GM23338 (cell line): ENCODE results near the gene ATP5ME. TPM values are rescaled to one million over a fixed set of nuclear protein-coding genes. Genes with fewer than 3 reads are reported as not detected.
A peak's percentile ranks its signal among the peaks of the same experiment; 100 is the strongest.

ENCODE experiments used
- ATAC-seq: fragments of 200-7000 bp; cut with Tn5 transposase; 3 replicates; pipeline ENCODE4 v1.9.1; 2020
- DNase-seq: peaks from one replicate; pipeline ENCODE4 v3.0.0-alpha.2; 2015; ENCODE audit warnings: low spot score
- H2AFZ ChIP-seq: fragments of 200-600 bp; sonication (generic); 2 replicates; pipeline ENCODE4 v1.8.0; 2016; ENCODE audit warnings: antibody characterized with exemption, mild to moderate bottlenecking, moderate library complexity
- H3F3A ChIP-seq: fragments of 200-600 bp; sonication (generic); replicated peaks from 2 replicates; pipeline ENCODE4 v1.8.0; 2017; ENCODE audit warnings: antibody characterized with exemption, mixed run types, low read depth
- H3K27ac ChIP-seq: fragments of 200-600 bp; sonication (generic); 2 replicates; pipeline ENCODE4 v1.6.1; 2016; ENCODE audit warnings: low read depth
- H3K27me3 ChIP-seq: fragments of 200-600 bp; sonication (generic); 2 replicates; pipeline ENCODE4 v1.8.0; 2016; ENCODE audit warnings: mild to moderate bottlenecking, mixed run types, moderate library complexity; ENCODE audit not compliant: insufficient read depth
- H3K36me3 ChIP-seq: fragments of 200-600 bp; sonication (generic); 2 replicates; pipeline ENCODE4 v1.8.0; 2016; ENCODE audit warnings: mild to moderate bottlenecking; ENCODE audit not compliant: insufficient read depth
- H3K4me1 ChIP-seq: fragments of 200-600 bp; sonication (generic); 2 replicates; pipeline ENCODE4 v1.8.0; 2016; ENCODE audit warnings: mild to moderate bottlenecking, moderate library complexity; ENCODE audit not compliant: insufficient read depth
- H3K4me2 ChIP-seq: fragments of 200-600 bp; sonication (generic); 2 replicates; pipeline ENCODE4 v1.7.1; 2017; ENCODE audit warnings: mixed run types
- H3K4me3 ChIP-seq: fragments of 200-600 bp; sonication (generic); 2 replicates; pipeline ENCODE4 v1.6.1; 2016; ENCODE audit warnings: mixed run types
- H3K79me2 ChIP-seq: fragments of 200-600 bp; sonication (generic); replicated peaks from 2 replicates; pipeline ENCODE4 v1.8.0; 2017; ENCODE audit warnings: mild to moderate bottlenecking; ENCODE audit not compliant: insufficient read depth
- H3K9me2 ChIP-seq: fragments of 200-600 bp; sonication (generic); 2 replicates; pipeline ENCODE4 v1.8.0; 2017; ENCODE audit not compliant: insufficient read depth
- H4K20me1 ChIP-seq: fragments of 200-600 bp; sonication (generic); replicated peaks from 2 replicates; pipeline ENCODE4 v1.8.0; 2017; ENCODE audit warnings: mild to moderate bottlenecking; ENCODE audit not compliant: insufficient read depth
- H3K27ac Mint-ChIP-seq: 2 replicates; pipeline ENCODE4 v1.8.0; 2020; ENCODE audit warnings: inconsistent platforms, mild to moderate bottlenecking, moderate library complexity, mixed read lengths
- H3K27me3 Mint-ChIP-seq: 3 replicates; pipeline ENCODE4 v1.8.0; 2022; ENCODE audit warnings: low read depth, mild to moderate bottlenecking, moderate library complexity, mixed read lengths, inconsistent platforms; ENCODE audit not compliant: insufficient read depth, poor library complexity
- H3K36me3 Mint-ChIP-seq: 3 replicates; pipeline ENCODE4 v1.8.0; 2021; ENCODE audit warnings: low read depth, mild to moderate bottlenecking, inconsistent platforms, moderate library complexity, mixed read lengths
- H3K4me1 Mint-ChIP-seq: 3 replicates; pipeline ENCODE4 v1.8.0; 2020; ENCODE audit warnings: mild to moderate bottlenecking, inconsistent platforms, mixed read lengths
- H3K4me3 Mint-ChIP-seq: 3 replicates; pipeline ENCODE4 v1.8.0; 2021; ENCODE audit warnings: moderate library complexity, mild to moderate bottlenecking, inconsistent platforms, mixed read lengths
- H3K9me3 Mint-ChIP-seq: 3 replicates; pipeline ENCODE4 v1.8.0; 2020; ENCODE audit warnings: moderate library complexity, mild to moderate bottlenecking, inconsistent platforms, mixed read lengths
- CREB1 ChIP-seq: fragments of 250-450 bp; sonication (Bioruptor Pico); IDR thresholded peaks from 2 replicates; pipeline ENCODE4 v1.5.0; 2020; ENCODE audit warnings: low read depth, mild to moderate bottlenecking, moderate library complexity
- CTCF ChIP-seq, 2 experiments: fragments of 200-600 bp in 1 of 2; sonication (generic) in 1 of 2; conservative IDR thresholded peaks; 2 replicates each; pipeline versions ENCODE4 v1.5.1 to v1.6.1; 2016 to 2017; ENCODE audit warnings: antibody characterized with exemption in 2 of 2, low read depth in 2 of 2, mild to moderate bottlenecking in 2 of 2, moderate library complexity in 1 of 2
- EZH2 ChIP-seq: fragments of 200-600 bp; sonication (generic); IDR thresholded peaks from one replicate; pipeline ENCODE4 v1.8.0; 2017; ENCODE audit warnings: antibody characterized with exemption, mild to moderate bottlenecking, low read depth; ENCODE audit not compliant: unreplicated experiment
- JUNB ChIP-seq: IDR thresholded peaks from one replicate; pipeline ENCODE4 v1.6.1; 2016; ENCODE audit warnings: antibody characterized with exemption; ENCODE audit not compliant: unreplicated experiment
- STAT1 ChIP-seq: IDR thresholded peaks from one replicate; pipeline ENCODE4 v1.6.1; 2016; ENCODE audit warnings: antibody characterized with exemption; ENCODE audit not compliant: unreplicated experiment
- ZNF114 ChIP-seq: fragments of 250-450 bp; sonication (Bioruptor Pico); IDR thresholded peaks from 2 replicates; pipeline ENCODE4 v1.5.0; 2020; ENCODE audit warnings: mild to moderate bottlenecking, moderate library complexity
- polyA plus RNA-seq: library from polyadenylated mRNA; unstranded; fragments of >200 nt; fragmentation: Nextera tagmentation; extraction: Ambion mirVana; gene quantifications from 2 replicates; pipeline ENCODE4 v1.2.1, GENCODE V29; 2016
- total RNA-seq: library from RNA; depleted of rRNA; stranded (reverse); fragments of >200 nt; shearing (Covaris generic); gene quantifications from 2 replicates; pipeline ENCODE4 v1.2.3, GENCODE V29; 2014
- TF ChIP-seq, protein P1 (sequence below): fragments of 250-450 bp; sonication (Bioruptor Pico); IDR thresholded peaks from 2 replicates; pipeline ENCODE4 v1.5.0; 2020; ENCODE audit warnings: mild to moderate bottlenecking, moderate library complexity
- TF ChIP-seq, protein P2 (sequence below): IDR thresholded peaks from 2 replicates; pipeline ENCODE4 v1.6.1; 2016; ENCODE audit warnings: antibody characterized with exemption

The ATP5ME gene
- total and polyA plus RNA-seq, 2 experiments from 2014 or later = 60.5 to 2,021 TPM

DNA sequence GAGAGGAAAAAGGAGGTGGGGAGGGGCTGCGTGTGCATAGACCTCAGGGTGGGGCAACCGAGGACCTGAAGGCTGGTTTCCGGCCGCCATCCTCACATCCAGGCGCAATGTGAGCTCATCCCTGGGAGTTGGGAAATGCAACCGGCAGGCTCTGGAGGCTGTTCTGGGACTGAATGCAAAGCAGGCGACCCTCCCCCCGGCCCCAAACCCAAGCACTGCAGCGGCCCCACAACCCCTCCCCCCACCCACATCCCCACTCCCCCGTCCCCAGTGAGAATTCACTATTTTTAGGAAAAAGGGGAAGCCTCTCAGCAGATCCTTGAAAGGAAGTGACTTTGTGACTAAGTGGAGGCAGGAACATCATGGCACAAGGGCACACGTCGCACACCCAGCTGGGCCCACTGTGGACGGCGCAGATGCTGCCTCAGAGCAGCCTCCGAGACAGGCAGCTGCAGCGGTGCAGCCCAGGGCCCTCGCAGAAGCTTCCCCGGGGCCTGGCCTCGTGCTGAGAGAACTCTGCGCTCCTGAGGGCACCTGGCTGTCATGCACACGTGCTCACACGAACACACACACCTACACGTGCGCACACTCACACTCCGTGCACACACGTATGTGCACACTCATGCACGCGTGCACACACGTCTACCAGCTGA, 50.0 kb downstream of the ATP5ME start (continued):
- TF ChIP-seq, protein P1, sequence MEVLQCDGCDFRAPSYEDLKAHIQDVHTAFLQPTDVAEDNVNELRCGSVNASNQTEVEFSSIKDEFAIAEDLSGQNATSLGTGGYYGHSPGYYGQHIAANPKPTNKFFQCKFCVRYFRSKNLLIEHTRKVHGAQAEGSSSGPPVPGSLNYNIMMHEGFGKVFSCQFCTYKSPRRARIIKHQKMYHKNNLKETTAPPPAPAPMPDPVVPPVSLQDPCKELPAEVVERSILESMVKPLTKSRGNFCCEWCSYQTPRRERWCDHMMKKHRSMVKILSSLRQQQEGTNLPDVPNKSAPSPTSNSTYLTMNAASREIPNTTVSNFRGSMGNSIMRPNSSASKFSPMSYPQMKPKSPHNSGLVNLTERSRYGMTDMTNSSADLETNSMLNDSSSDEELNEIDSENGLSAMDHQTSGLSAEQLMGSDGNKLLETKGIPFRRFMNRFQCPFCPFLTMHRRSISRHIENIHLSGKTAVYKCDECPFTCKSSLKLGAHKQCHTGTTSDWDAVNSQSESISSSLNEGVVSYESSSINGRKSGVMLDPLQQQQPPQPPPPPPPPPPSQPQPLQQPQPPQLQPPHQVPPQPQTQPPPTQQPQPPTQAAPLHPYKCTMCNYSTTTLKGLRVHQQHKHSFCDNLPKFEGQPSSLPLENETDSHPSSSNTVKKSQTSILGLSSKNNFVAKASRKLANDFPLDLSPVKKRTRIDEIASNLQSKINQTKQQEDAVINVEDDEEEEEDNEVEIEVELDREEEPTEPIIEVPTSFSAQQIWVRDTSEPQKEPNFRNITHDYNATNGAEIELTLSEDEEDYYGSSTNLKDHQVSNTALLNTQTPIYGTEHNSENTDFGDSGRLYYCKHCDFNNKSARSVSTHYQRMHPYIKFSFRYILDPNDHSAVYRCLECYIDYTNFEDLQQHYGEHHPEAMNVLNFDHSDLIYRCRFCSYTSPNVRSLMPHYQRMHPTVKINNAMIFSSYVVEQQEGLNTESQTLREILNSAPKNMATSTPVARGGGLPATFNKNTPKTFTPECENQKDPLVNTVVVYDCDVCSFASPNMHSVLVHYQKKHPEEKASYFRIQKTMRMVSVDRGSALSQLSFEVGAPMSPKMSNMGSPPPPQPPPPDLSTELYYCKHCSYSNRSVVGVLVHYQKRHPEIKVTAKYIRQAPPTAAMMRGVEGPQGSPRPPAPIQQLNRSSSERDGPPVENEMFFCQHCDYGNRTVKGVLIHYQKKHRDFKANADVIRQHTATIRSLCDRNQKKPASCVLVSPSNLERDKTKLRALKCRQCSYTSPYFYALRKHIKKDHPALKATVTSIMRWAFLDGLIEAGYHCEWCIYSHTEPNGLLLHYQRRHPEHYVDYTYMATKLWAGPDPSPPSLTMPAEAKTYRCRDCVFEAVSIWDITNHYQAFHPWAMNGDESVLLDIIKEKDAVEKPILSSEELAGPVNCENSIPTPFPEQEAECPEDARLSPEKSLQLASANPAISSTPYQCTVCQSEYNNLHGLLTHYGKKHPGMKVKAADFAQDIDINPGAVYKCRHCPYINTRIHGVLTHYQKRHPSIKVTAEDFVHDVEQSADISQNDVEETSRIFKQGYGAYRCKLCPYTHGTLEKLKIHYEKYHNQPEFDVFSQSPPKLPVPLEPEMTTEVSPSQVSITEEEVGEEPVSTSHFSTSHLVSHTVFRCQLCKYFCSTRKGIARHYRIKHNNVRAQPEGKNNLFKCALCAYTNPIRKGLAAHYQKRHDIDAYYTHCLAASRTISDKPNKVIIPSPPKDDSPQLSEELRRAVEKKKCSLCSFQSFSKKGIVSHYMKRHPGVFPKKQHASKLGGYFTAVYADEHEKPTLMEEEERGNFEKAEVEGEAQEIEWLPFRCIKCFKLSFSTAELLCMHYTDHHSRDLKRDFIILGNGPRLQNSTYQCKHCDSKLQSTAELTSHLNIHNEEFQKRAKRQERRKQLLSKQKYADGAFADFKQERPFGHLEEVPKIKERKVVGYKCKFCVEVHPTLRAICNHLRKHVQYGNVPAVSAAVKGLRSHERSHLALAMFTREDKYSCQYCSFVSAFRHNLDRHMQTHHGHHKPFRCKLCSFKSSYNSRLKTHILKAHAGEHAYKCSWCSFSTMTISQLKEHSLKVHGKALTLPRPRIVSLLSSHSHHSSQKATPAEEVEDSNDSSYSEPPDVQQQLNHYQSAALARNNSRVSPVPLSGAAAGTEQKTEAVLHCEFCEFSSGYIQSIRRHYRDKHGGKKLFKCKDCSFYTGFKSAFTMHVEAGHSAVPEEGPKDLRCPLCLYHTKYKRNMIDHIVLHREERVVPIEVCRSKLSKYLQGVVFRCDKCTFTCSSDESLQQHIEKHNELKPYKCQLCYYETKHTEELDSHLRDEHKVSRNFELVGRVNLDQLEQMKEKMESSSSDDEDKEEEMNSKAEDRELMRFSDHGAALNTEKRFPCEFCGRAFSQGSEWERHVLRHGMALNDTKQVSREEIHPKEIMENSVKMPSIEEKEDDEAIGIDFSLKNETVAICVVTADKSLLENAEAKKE = no peak
- TF ChIP-seq ZNF114 (CRISPR knock-in tag) (no peak), CREB1 (CRISPR knock-in tag) (no peak)

DNA sequence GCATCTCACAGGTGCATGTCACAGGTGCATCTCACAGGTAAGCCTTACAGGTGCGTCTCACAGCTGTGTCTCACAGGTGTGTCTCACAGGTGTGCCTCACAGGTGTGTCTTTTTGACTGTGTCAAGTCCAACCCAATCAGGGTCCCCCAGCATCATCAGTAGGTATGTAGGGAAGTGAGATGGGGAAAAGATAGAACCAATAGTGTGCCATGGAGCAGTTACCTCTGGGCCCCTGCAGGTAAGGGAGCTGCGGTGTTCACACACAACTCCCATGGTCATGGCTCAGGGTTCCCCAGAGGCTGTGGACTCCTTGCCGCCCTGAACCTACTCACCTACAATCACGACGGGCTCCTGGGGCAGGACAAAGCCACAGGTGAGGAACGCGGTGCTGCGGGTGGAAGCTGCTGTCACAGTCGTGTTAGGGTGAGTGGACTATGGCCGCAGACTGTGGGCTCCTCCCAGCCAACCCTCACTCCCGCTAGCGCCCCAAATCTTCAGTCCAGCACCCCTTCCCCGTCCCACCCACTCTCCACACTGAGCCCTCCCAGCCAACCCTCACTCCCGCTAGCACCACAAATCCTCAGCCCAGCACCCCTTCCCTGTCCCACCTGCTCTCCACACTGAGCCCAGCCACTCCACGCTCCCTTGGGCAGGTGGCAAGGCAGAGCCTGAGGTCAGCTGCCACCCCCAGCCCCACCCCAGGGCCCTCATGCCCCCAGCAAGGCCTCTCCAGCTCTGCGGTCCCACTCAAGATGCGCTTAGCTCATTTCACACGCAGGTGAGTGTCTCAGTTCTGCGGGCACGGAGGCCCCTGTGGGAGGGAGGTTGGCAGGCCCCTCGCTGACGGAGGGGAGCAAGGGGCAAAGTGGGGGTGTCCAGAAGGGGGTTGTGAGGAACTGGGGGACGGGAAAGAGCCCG, 50.8 kb downstream of the ATP5ME start:
- DNase-seq (no peak), ATAC-seq (no peak)
- no peaks in the 10 kb centered on the region for H3K79me2 ChIP-seq
- H3K9me3 Mint-ChIP-seq = no peaks in the 10 kb centered on the region
- H3K4me1 Mint-ChIP-seq = peaks cover 10% of the 10 kb centered on the region
- H3F3A ChIP-seq = no peaks in the 10 kb centered on the region
- no peak overlapping the region for H3K4me3 ChIP-seq
- H3K27me3 Mint-ChIP-seq = peaks cover 11% of the 10 kb centered on the region
- 0 out of 2 replicates have a peak overlapping the region, but pooled peaks have one; percentile 72 for H2AFZ ChIP-seq
- H3K36me3 ChIP-seq = no peaks in the 10 kb centered on the region
- no peaks in the 10 kb centered on the region for H4K20me1 ChIP-seq
- H3K4me2 ChIP-seq = no peak overlapping the region
- H3K9me2 ChIP-seq = no peaks in the 10 kb centered on the region
- H3K27ac ChIP-seq = no peak overlapping the region
- no peak overlapping the region for H3K27ac Mint-ChIP-seq
- no peaks in the 10 kb centered on the region; the same call in 1 of the 2 replicates for H3K4me1 ChIP-seq
- no peaks in the 10 kb centered on the region for H3K27me3 ChIP-seq
- H3K4me3 Mint-ChIP-seq = no peak overlapping the region
- H3K36me3 Mint-ChIP-seq = no peaks in the 10 kb centered on the region
- TF ChIP-seq STAT1 (no peak), EZH2 (no peak), JUNB (no peak), ZNF114 (CRISPR knock-in tag) (no peak), CTCF (conservative IDR thresholded peaks at IDR 0.05; ENCODE audit: low read depth in 2 of 2) (no peak), CREB1 (CRISPR knock-in tag) (no peak)
- TF ChIP-seq, protein P2, sequence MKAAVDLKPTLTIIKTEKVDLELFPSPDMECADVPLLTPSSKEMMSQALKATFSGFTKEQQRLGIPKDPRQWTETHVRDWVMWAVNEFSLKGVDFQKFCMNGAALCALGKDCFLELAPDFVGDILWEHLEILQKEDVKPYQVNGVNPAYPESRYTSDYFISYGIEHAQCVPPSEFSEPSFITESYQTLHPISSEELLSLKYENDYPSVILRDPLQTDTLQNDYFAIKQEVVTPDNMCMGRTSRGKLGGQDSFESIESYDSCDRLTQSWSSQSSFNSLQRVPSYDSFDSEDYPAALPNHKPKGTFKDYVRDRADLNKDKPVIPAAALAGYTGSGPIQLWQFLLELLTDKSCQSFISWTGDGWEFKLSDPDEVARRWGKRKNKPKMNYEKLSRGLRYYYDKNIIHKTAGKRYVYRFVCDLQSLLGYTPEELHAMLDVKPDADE = no peak
